Kidney glomerular epithelial cell (primary cell): ENCODE data around the gene MFGE8.

Source experiments
- DNase-seq: peaks from one replicate; lab custom pipeline; 2025; lab: John Stamatoyannopoulos, UW

MFGE8 gene

GRCh38 chr15:88918738-88919137 is 5.6 kb upstream of the MFGE8 start:
- DNase-seq = peak; percentile 99

- no peak for DNase-seq
Observed at GRCh38 chr15:88917760-88918159, 4.6 kb upstream of the MFGE8 start.

- no peak for DNase-seq
Observed at GRCh38 chr15:88915354-88915753, 2.2 kb upstream of the MFGE8 start.

GRCh38 chr15:88913850-88914169 is 631 bp upstream of the MFGE8 start:
- DNase-seq = no peak

GRCh38 chr15:88912500-88912921 is 668 bp downstream of the MFGE8 start:
- DNase-seq = peak; percentile 66

GRCh38 chr15:88911766-88912118 is 1.4 kb downstream of the MFGE8 start:
- no peak for DNase-seq

- no peak for DNase-seq
Observed at GRCh38 chr15:88909956-88910831, 3.0 kb downstream of the MFGE8 start.

GRCh38 chr15:88908697-88909621 is 4.2 kb downstream of the MFGE8 start:
- DNase-seq = peak; percentile 24

- DNase-seq = no peak
Observed at GRCh38 chr15:88908123-88908522, 5.1 kb downstream of the MFGE8 start.

- DNase-seq = no peak
Observed at GRCh38 chr15:88907111-88907510, 6.1 kb downstream of the MFGE8 start.

GRCh38 chr15:88906551-88906950 is 6.6 kb downstream of the MFGE8 start:
- DNase-seq = no peak

GRCh38 chr15:88906130-88906529 is 7.0 kb downstream of the MFGE8 start:
- DNase-seq = no peak

- no peak for DNase-seq
Observed at GRCh38 chr15:88905576-88905975, 7.6 kb downstream of the MFGE8 start.

- DNase-seq = peak; percentile 56
Observed at GRCh38 chr15:88904624-88905327, 8.4 kb downstream of the MFGE8 start.

- no peak for DNase-seq
Observed at GRCh38 chr15:88904257-88904623, 8.9 kb downstream of the MFGE8 start.

GRCh38 chr15:88902846-88903245 is 10.3 kb downstream of the MFGE8 start:
- DNase-seq = no peak

GRCh38 chr15:88902221-88902835 is 10.9 kb downstream of the MFGE8 start:
- no peak for DNase-seq

- no peak for DNase-seq
Observed at GRCh38 chr15:88901508-88902220, 11.5 kb downstream of the MFGE8 start.

GRCh38 chr15:88900982-88901418 is 12.2 kb downstream of the MFGE8 start:
- DNase-seq = no peak

GRCh38 chr15:88900309-88900981 is 12.7 kb downstream of the MFGE8 start:
- DNase-seq = no peak

GRCh38 chr15:88899251-88899650 is 13.9 kb downstream of the MFGE8 start:
- no peak for DNase-seq
